Activated naive CD4-positive, alpha-beta T cell (primary cell): Measurements from ENCODE around the gene MS4A5.

Source experiments
- DNase-seq, 4 experiments: peaks; one replicate each; lab custom pipeline; 2025; lab: John Stamatoyannopoulos, UW

The MS4A5 gene

DNA sequence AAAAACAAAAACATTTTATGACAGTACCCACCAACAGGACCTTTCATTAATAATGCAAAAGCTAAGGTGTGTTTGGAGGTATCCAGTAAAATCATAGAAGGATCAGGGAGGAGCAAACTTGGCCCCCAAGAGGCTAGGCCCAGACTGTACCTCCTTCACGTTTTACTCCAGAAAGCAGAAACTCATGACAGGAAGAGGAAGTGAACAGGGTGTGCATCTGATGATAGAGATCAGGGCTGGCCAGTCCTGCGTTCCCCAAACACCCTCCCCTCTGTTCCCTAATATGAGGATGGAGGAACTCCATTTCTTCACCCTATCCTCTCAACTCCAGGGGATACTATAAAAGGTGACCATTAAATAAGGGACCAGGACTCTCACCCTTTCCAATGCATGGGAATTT is 53.0 kb downstream of the MS4A5 start:
- DNase-seq = no peak

DNA sequence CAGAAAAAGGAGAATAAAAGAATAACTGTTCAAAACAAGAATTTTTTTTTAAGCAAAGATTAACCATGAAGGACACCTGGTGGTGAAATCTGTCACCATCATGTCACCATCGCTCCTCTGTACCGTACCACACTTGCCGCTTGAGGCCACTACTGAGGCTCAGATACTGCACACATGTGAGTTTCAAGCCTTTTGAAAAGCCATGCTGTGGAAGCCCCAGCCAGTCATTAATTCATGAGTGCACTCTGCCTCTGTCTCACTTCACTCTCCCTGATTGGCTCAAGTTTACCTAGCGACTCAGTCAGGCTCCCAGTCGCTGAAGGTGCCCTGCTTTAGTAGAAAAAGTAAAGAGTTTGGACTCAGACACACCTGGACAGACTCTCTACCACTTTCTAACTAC is 56.6 kb downstream of the MS4A5 start:
- DNase-seq = no peak

DNA sequence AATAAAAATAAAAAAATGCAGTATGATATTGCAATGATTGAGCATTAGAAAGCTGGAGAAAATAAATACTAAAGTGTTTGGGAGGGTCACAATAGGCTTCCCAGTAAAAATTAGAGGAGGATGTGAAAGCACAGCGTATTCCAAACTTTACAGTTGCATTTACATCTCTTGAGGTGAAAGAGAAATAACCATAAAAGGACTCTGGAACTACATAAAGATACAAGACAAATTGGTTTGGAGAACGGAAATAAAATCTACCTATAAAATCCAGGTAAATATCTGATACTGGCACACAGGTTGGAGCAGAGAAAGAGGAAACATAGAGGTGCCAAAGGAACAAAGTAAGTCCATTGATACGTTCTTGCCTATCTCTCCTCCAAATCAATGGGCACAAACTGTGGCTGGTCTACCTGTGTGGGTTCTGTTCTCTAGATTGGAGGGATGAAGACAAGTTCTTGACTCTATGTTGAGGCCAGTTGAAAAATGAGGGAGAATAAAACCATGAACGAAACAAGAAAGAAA is 63.2 kb downstream of the MS4A5 start, which contains the start of gene MS4A12:
Gene MS4A12, plus strand, starts transcription at position 291 of the 522 bp plus-strand sequence. CDS start 4,541 bp downstream, outside the sequence.
- no peak for DNase-seq

DNA sequence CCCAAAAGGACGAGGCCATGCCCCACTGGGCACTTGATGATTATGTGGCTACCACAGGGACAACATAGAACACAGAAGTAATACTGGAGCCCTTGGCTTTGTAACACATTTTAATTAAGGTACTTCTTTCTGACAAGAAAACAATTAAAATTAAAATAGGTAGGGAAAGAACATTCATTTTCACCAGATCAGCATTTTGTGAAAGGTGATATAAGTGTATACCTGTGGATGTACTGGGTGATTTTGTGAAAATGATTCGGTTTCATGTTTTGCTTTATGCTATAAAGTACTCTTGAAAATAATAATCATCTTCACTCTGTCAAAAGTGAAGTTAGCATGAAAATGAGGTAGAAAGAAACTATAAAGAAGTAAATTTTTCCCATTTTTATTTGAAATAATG is 64.1 kb downstream of the MS4A5 start:
- no peak for DNase-seq
